TTC549 (cell line): ENCODE data around the gene MTHFSD.

Experiments
- FAIRE-seq: peaks from 2 replicates; lab custom pipeline; 2012; peaks lifted over from hg19 to GRCh38; lab: Jason Lieb, UNC

Gene MTHFSD

DNA sequence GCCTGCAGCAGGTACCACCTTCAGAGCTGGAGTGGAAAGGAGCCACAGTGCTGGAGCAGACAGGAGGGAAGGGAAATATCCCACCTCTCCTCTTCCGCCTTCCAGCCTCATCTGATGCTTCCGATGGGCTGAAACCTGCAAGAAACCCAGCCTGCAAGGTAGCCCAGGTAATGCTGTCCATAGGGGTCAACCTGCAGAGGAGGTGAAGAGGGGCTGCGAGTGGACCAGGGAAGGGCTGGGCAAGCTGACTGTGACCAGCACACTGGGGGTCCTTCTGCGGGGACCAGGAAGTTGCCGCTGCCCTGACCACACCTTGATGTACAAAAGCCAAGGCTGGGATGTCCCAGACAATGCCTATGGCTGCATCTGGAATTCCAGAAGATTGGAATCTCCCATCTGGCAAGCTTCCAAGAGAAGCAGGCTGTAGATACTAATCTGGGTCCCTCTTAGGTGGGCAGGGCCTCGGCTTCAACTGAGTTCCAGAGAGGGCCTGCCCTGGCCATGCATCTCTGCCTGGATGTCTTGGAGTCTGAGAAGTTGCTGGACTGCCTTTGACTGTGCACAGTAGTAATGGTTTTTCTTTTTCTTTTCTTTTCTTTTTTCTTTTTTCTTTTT, 29.1 kb upstream of the MTHFSD start:
- no peak for FAIRE-seq

DNA sequence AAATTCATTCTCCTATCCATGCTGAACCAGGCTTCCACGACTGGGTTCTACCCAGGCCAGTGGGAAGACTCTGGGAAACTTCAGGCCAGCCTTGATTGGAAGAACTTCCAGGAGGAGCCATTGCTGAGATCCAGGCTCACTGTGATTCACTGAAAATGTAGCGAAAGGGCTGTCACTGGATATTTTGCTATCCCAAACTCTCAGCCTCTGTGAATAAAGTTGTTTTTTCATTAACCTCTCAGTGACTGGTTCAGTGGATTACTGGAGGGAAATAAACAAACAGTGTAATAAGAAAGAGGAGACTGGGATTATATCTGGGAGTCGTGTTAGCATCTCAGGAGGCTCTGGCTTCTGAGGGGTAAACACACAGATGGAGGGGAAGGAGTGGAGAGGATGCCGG, 26.4 kb upstream of the MTHFSD start:
- FAIRE-seq: no peak

DNA sequence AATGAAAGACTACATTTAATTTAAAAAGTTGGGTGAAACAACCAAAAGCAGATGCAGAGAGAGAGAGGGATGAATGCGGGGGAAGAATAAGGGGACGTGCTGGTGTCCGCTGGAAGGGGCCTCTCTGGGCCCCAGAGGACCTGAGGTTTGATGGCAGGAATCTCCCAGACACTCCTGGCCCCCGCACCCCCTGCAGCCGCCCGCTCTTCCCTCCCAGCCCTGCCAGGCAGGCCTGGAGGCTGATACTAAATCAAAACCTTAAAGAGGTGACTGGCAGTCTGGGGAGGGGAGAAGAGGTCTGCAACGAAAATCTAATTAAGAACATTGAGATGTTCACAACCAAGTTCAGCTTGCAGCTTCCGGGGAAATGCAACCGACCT, 25.7 kb upstream of the MTHFSD start:
- FAIRE-seq: no peak

DNA sequence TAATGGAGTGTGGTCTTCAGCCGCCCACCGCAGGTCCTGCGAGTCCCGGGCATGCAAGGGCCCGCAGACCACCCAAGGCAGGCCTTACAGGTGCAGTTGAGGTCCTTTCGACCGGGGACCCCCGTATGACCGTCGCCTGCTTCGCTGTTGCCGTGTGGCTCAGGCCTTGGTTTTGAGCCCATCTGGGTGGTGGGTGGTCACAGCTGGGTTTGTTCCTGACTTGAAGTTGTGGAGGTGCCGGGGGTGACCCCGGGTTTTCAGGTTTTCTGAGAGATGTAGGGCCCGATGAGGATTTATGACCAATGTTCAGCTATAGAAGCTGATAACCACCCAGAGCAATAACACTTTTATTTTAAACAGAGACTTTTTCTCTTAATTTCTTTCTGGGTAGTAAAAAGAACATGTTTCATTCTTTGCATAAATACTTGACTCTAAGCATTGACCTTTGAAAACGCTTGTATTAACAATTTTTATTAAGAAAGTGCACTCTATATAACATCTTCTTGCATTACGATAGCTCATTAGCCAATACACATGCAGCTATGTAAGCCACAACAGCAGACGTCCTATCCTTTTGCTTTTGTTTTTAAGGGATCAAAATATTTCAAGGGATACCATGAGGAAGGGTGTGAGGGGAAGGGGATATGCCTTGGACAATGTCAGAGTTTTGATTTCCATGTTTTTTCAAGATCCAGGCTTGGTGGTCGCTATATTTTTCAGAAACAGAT, 25.2 kb upstream of the MTHFSD start:
- no peak for FAIRE-seq

DNA sequence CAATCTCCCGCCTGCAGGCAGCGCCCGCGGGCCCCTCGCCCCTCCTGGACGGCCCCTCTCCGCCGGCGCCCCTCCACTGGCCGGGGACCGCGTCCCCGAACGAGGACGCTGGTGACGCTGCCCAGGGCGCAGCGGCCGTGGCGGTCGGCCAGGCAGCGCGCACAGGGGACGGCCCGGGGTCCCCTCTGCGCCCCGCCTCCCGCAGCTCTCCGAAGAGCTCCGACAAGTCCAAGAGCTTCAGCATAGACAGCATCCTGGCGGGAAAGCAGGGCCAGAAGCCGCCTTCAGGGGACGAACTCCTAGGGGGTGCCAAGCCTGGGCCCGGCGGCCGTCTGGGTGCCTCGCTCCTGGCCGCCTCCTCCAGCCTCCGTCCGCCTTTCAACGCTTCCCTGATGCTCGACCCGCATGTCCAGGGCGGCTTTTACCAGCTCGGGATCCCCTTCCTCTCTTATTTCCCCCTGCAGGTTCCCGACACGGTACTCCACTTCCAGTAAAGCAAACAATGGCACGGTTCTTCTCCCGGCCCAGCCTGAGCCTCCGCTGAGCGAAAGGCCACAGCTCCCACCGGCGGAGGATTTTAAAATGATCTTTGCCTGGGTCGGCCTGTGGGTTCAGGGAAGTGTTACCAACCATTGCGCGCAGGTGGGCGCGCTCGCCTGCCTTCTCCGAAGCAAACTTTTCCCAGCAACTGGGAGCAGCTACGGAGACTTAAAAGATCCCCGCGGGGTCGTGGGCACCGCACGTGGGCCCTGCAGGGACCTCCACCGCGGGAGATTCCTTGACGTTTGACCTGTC, 24.4 kb upstream of the MTHFSD start:
- FAIRE-seq: no peak

DNA sequence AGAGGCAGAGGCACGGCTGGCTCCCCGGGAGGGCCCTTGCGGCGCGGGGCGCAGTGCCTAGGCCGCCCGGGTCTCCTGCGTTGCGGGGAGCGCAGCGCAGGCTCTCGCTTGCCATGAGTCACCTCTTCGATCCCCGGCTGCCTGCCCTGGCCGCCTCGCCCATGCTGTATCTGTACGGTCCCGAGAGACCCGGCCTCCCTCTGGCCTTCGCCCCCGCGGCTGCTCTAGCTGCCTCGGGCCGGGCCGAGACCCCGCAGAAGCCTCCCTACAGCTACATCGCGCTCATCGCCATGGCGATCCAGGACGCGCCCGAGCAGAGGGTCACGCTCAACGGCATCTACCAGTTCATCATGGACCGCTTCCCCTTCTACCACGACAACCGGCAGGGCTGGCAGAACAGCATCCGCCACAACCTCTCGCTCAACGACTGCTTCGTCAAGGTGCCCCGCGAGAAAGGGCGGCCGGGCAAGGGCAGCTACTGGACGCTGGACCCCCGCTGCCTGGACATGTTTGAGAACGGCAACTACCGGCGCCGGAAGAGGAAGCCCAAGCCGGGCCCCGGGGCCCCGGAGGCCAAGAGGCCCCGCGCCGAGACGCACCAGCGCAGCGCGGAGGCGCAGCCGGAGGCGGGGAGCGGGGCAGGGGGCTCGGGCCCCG, 23.7 kb upstream of the MTHFSD start:
- FAIRE-seq: no peak

DNA sequence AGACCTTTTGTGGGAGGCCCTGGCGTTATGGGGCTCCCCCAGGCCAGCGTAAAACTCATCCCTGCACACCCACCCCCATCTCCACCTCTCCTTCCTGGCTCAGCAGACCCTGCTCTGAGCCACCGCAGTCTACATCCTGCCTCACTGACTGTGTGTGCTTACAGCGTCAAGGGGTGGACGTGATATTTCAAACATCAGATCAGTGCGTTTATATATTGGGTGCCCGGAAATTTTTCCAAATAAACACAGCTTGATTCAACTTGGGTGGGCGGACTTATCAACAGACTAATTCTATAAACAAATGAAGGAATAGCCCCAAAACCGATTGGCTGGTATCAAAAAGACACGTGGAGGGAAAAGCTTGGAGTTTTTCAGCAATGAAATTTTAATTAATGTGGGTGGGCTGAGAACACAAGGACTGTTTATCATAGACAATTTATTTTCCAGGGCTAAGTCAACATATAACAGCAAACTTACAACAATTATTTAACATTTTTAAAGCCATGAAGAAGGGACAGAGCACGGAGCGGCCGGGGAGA, 23.1 kb upstream of the MTHFSD start, which contains the start of gene FOXL1:
Gene FOXL1 (plus strand): TSS at position 489 of the 539 bp plus-strand sequence. CDS start 175 bp downstream, outside the sequence.
- FAIRE-seq: no peak

DNA sequence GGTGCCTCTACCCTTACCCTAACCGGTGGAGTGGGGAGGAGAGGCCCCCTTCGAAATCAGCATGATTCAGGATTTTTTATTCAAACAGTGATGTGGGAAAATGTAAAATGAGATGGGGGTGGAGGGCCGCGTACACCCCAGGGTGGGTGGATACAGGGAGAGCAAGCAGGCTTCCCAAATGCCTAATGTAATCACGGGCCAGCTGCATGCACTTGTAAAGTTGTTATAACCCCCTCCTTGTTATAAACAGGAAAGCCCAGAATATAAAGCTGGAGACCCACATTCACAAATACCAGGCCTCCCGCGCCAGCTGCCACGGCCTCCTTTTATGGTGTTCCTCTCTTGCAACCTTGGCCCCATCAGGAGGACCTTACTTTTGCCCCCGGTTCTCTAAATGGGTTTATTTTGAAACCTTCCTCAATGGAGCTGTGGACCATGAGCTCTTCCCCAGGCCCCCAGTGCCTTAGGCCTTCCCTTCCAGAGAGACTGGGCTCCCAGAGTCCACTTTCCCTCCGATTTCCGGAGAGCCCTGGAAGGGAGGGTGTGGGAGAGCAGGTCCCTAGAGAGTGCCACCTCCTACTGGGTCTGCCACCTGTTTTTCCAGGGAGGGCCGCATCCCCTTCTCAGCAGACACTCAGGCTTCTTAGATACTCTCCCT, 22.4 kb upstream of the MTHFSD start:
- FAIRE-seq: no peak

DNA sequence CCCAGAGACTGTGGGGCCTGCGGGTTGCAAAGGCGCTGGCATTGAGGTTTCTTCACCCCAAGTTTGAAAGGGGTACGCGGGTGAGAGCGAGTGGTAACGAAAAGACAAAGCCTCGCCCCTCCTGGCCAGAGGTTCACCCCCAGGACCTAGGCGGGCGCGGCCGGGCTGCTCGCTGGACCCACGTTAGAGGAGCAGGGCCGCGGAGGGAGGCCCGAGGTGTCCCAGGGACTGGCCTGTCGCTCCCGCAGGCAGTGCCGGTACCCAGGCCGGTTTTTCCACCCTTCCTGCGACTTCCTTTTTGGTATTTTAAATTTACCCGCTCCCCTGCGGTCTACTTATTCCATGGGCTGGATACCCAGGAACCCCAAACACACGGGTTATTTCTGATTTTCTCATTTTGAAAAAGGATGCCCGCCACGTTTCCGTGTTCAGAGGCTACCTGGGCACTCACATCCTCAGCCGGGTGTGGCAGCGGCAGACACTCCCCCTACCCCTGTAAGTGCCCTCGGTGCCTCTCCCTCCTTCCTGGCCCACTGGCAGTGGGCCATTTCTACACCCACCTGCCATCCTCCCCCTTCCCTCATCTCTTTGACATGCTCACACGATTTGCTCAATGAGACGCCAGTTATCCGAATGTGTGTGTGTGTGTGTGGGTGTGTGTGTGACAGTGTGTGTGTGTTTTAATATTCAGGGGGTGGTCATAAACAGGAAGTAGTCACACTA, 21.7 kb upstream of the MTHFSD start:
- no peak for FAIRE-seq

DNA sequence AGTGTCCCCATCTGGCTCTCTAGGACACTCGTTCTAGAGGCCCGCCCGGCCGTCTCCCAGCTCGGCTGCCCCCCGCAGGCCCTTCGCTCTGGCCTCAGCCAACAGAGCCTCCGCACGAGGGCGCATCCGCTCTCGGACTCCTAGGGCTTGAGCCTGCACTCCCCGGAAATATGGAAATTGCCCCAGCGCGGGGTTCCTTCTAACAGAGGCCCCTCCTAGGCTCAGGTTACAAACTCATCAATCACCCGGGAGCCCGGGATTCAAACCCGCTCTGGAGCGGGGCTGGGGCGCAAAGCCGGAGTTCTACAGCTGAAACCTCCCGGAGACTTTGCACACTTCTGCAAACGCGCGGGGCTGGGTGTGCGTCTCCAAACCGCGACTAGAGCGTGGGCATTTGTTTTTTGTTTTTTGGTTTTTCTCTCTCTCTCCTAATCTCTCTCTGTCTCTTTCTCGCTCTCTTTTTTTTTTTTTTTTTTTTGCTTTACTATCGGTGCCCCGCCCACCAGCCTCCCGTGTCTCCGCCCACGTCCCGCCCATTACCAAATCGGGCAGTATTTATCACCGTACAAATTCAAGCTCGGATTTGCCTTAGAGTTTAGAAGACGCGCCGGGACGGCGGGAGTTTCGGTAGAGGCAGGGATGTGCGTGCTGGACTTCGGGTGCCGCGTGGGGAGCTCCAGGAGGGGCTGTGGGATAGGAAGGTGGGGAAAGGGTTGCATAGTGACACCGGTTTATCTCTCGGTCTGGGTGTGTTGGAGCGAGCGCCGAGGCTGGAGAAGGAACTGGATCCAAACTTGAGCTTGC, 20.9 kb upstream of the MTHFSD start:
- FAIRE-seq: no peak

DNA sequence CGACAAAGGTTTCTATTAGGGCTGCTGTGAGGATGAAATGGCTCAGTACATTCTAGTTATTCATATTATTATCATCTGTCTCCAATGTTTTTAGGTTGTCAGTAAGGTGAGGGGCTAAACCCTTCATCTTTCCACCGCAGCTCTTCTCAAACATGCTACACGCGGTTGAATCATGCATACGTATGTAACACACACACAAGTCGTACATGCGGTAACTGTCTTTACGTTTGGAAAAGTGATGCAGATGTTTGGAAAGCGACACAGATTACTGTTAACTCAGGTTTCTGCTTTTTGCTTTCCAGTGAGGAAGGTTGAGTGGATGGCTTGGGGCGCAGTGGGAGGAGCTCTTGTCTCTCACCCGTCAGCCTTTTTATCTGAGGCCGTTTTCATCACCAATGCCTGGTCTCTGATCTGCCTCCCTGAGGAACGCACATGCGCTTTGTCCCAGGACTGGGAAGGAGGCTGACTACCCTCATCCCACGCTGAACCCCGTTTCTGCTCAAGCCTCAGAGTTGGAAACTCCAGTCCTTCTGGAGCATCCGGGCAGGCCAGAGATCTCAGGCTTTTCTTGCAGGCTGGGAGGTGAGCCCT, 20.2 kb upstream of the MTHFSD start:
- FAIRE-seq: no peak

DNA sequence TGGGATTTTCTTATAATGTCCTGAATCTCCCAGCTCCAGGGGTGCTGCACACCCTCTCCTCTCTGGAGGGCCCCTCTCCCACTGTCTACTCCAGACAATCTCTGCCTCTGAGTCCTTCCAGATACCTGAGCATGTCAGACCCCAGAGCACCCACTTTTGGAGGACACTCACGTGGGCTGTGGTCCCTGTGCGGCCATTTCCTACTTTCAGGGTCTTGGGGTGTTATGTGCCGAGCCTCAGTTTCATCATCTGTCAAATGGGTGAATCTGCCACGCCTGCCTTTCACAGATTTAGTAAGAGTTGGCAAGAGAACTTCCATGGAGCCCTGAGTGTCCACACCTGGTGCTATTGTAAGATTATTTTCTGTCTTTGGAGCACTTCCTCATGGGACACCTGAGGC, 19.6 kb upstream of the MTHFSD start:
- no peak for FAIRE-seq

DNA sequence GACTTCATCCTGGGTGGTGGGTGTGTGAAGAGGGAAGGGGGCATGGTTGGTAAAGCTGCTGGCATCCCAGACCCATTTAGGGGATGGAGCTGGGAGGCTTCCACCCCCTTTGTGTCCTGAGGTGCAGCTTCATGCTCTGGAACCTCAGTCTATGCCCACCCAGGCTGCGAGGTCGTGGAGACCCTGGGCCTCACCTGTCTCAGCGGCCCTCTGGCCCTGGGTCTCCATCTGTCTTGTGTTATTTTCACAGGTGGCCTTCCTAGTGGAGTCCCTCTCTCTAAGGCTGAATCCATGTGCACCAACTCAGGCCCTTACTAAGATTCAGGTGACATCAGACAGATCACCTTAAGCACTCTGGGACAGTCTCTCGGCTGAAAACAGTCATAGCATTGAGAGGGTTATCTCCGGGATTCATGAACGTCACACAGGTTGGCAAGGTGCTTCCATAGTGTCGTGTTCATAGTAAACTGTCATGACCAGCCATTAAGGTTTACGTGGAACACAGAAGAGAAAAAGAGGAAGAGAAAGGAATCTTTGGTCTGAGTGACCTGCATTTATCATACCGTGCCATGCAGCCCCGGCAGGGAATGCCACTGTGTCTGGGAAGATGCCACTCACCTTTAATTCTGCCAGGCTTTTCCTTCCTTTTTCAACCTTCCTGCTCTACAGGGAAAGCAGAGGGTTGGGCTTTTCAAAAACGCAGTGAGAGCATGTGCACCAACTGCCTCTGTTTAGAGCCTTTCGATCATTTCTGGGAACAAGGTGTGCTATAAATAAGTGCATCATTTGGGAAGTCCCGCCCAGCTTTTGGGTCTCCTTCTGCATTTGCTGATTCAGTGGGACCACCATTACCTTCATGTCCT, 18.8 kb upstream of the MTHFSD start:
- FAIRE-seq: no peak

DNA sequence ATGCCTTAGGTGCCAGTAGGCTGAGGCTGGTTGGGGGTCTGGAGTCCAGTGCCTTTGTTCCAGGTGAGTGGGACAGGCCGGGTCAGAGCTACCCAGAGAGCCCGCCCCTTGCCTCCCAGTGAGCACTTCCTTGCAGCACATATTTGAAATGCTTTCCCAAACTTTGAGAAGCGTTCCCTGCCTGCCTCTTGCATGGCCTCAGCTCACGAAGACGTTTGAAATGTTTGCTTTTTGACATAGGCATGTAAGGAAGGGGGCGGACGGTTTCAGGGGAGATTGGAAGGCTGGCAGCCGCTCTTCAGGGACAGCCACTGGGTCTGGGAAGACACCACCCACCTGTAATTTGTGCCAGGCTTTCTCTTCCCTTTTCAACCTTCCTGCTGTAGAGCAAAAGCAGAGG, 18.2 kb upstream of the MTHFSD start:
- no peak for FAIRE-seq

DNA sequence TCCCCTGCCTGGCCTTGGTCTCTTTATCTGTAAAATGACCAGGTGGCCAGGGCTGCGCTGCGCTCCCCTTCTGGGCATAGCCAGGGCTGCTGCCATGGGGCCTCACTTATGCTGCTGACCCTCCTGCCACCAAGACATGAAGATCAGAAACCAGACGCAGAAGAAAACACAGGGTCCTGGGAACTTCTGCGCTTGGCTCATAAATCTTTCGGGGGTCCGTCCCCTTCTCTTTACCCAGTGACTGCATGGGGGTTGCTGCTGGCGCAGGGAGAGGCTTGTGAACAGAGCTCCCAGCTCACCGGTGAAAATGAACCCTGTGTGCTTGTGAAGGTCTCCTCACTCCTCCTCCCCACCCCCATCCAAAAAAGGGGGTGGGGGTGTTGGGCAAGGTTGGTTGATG, 17.6 kb upstream of the MTHFSD start:
- FAIRE-seq: no peak

DNA sequence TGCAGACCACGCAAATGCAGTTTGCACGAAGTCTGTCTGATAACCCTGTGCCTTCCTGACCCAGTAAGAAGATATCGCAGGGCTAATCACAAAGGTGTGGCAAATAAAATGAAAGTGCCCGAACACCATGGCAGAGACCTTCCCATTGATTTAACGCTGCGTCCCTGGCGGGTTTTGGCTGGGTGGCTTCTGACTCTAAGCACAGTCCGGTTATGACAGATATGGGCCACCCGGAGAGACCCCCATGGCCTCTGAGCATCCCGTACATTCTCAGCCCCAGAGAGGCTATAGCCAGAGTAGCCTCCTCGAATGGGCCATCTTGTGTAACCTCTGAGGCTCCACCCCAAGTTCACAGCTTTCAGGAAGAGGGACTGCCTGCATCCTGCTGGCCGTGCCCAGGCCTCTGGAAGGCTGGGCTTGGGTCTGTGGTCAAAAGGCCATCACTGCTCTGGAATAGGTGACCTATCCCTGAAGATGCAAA, 17.0 kb upstream of the MTHFSD start:
- no peak for FAIRE-seq

DNA sequence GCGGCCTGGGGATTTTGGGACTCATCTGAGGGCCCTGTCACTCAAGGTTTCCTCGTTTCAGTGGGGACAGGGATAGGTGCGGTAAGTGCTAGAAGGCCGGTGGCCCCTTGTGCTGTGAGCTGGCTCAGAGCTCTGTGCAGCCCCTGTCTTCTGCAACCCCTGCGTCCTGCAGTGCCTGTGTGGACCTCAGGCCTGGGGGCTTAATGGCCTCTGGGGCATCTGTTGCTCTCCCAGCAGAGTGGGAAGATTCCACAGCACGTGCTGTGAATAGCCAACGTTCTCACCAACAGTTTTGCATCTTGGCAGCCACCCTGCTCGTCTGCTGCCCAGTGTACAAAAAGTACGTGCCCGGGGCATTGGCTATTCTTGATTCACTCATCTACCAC, 16.5 kb upstream of the MTHFSD start:
- FAIRE-seq: no peak

DNA sequence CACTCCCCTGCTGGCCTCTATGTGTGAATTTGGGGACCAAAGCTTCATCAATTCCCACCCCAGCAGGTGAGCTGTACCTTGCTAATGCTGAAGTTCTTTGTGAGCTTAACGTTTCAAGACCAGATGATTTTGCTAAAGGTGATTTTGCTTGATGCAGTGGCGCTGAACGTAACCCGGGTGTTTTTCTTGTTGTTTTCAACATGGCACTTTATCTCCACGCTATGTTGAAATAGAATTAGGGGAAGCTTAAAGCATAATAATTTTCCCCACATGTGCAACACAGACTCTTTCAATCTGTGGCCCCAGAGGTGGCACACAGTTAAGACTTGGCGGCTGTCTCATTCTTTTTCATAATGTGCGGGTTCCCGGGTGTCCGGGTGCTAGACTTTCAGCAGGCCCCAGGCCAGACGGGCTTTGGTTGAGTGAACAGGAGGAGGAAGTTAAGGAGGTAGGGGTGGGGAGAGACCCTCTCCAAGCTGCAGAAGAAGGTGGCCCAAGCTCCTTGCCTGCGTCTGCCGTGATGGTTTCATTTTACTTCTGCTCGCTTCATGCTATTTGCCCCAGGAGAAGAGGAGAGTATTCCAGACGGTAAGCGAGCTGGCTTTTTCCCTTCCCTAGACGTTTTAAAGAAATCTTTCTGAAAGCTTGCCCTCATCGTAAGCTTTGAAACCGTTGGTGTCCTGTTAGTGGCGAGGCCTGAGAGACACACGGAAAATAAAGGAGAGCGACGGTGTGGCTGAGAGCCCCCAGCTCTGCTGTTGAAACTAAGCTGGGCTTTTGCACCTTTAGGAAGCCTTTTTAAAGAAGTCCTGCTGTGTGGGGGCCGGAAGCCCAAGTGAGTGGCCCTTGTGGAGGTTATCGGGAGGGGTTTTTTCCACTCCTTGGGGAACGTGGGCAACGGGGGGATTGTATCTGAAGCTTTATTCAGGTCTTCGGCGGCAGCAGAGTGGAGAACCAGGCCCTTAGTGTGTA, 15.8 kb upstream of the MTHFSD start:
- no peak for FAIRE-seq
